GM18867 (cell line): ENCODE measurements around the gene GRM2.
"Not testable (repeated sequence)": the region's sequence is repeated elsewhere in the genome, so short reads cannot be mapped to it uniquely, and the experiment has no call there.

Experiments used
- ATAC-seq: cut with Tn5 transposase; IDR thresholded peaks from one replicate; pipeline ENCODE4 v1.9.1; 2021; ENCODE audit warnings: mild to moderate bottlenecking, moderate library complexity; ENCODE audit not compliant: unreplicated experiment

Gene GRM2

GRCh38 chr3:51720292-51721061 lies 13.6 kb downstream of the GRM2 start:
- no peak for ATAC-seq

- no peak for ATAC-seq
Observed at GRCh38 chr3:51721062-51721745, 14.3 kb downstream of the GRM2 start.

- ATAC-seq, result no peak
Observed at GRCh38 chr3:51722362-51722761, 15.5 kb downstream of the GRM2 start.

GRCh38 chr3:51727500-51727899 lies 20.6 kb downstream of the GRM2 start:
- no peak for ATAC-seq

- ATAC-seq, result no peak
Observed at GRCh38 chr3:51729042-51729633, 22.3 kb downstream of the GRM2 start.

- ATAC-seq, result no peak
Observed at GRCh38 chr3:51733859-51734571, 27.1 kb downstream of the GRM2 start.

- ATAC-seq, result no peak
Observed at GRCh38 chr3:51734572-51734907, 27.7 kb downstream of the GRM2 start.

- no peak for ATAC-seq
Observed at GRCh38 chr3:51735039-51735438, 28.2 kb downstream of the GRM2 start.

GRCh38 chr3:51735950-51736349 lies 29.1 kb downstream of the GRM2 start:
- no peak for ATAC-seq

- no peak for ATAC-seq
Observed at GRCh38 chr3:51739110-51739509, 32.2 kb downstream of the GRM2 start.

- ATAC-seq, result not testable (repeated sequence)
Observed at GRCh38 chr3:51742320-51742719, 35.5 kb downstream of the GRM2 start.

GRCh38 chr3:51742978-51743377 lies 36.1 kb downstream of the GRM2 start:
- ATAC-seq, result not testable (repeated sequence)

GRCh38 chr3:51747840-51748239 lies 41.0 kb downstream of the GRM2 start:
- ATAC-seq, result no peak

GRCh38 chr3:51748327-51748726 lies 41.5 kb downstream of the GRM2 start:
- ATAC-seq, result no peak

- no peak for ATAC-seq
Observed at GRCh38 chr3:51750878-51751277, 44.0 kb downstream of the GRM2 start.

GRCh38 chr3:51751287-51751686 lies 44.4 kb downstream of the GRM2 start:
- peak; percentile 57 for ATAC-seq

GRCh38 chr3:51753763-51754750 lies 47.2 kb downstream of the GRM2 start:
- not testable (repeated sequence) for ATAC-seq

- ATAC-seq, result no peak
Observed at GRCh38 chr3:51759203-51759602, 52.3 kb downstream of the GRM2 start.
